Caco-2 (cell line): ENCODE measurements around the gene PNKD. TPM values are rescaled to one million over a fixed set of nuclear protein-coding genes. Genes with fewer than 3 reads are reported as not detected.

ENCODE experiments used
- BruUV-seq: library from RNA; stranded (reverse); fragments of 400-500 nt; replicated peaks from 2 replicates; lab custom pipeline; 2021; lab: Mats Ljungman, UMichigan
- CTCF ChIA-PET: fragments of 300-600 bp; sonication (Branson Sonifier 250); formaldehyde crosslinking; loops from one replicate; lab custom pipeline; 2022; ENCODE audit warnings: antibody characterized with exemption; lab: Charles Lee
- POLR2A ChIA-PET: fragments of 300-600 bp; sonication (Branson Sonifier 250); formaldehyde crosslinking; loops from one replicate; lab custom pipeline; 2022; ENCODE audit warnings: antibody characterized with exemption; lab: Charles Lee
- DNase-seq, 2 experiments: peaks; one replicate each; pipeline versions ENCODE4 v3.0.0 to v3.0.0-alpha.2; 2020 to 2022
- H3K27me3 ChIP-seq: replicated peaks from 2 replicates; pipeline ENCODE4 v1.6.0; 2011; ENCODE audit warnings: low read length; ENCODE audit not compliant: control insufficient read depth, insufficient read depth
- H3K36me3 ChIP-seq: 2 replicates; pipeline ENCODE4 v1.5.1; 2011; ENCODE audit warnings: low read length; ENCODE audit not compliant: control insufficient read depth, insufficient read depth
- H3K4me1 ChIP-seq: fragments of 250-450 bp; sonication (Bioruptor Pico); 2 replicates; pipeline ENCODE4 v1.5.1; 2020; ENCODE audit warnings: mild to moderate bottlenecking
- H3K4me3 ChIP-seq: 2 replicates; pipeline ENCODE4 v1.5.1; 2011; ENCODE audit warnings: low read depth, mild to moderate bottlenecking, control low read depth, low read length
- H3K9me3 ChIP-seq: fragments of 250-450 bp; sonication (Bioruptor Pico); 2 replicates; pipeline ENCODE4 v1.5.1; 2020; ENCODE audit warnings: mild to moderate bottlenecking, moderate library complexity
- H3K27ac Mint-ChIP-seq: one replicate; pipeline ENCODE4 v1.8.0; 2022; ENCODE audit warnings: mixed read lengths; ENCODE audit not compliant: unreplicated experiment
- H3K27me3 Mint-ChIP-seq: one replicate; pipeline ENCODE4 v1.8.0; 2022; ENCODE audit warnings: mixed read lengths; ENCODE audit not compliant: insufficient read depth, unreplicated experiment
- H3K36me3 Mint-ChIP-seq: one replicate; pipeline ENCODE4 v1.8.0; 2022; ENCODE audit warnings: mild to moderate bottlenecking, mixed read lengths; ENCODE audit not compliant: insufficient read depth, unreplicated experiment
- H3K4me1 Mint-ChIP-seq: one replicate; pipeline ENCODE4 v1.8.0; 2022; ENCODE audit warnings: low read depth, mixed read lengths; ENCODE audit not compliant: unreplicated experiment
- H3K4me3 Mint-ChIP-seq: one replicate; pipeline ENCODE4 v1.8.0; 2022; ENCODE audit warnings: mild to moderate bottlenecking, moderate library complexity, mixed read lengths; ENCODE audit not compliant: unreplicated experiment
- H3K9me3 Mint-ChIP-seq: one replicate; pipeline ENCODE4 v1.8.0; 2022; ENCODE audit warnings: mixed read lengths; ENCODE audit not compliant: unreplicated experiment
- CTCF ChIP-seq, 2 experiments: fragments of 200-600 bp in 1 of 2; IDR thresholded peaks; 1 replicate in 1 of 2; 2 replicates in 1 of 2; pipeline versions ENCODE4 v1.5.1 to v1.8.0; 2011 to 2022; ENCODE audit warnings: antibody characterized with exemption in 1 of 2, control low read depth in 1 of 2, inconsistent platforms in 1 of 2, low read depth in 1 of 2, low read length in 1 of 2, mild to moderate bottlenecking in 1 of 2, moderate library complexity in 1 of 2; ENCODE audit not compliant: insufficient read depth in 1 of 2, severe bottlenecking in 1 of 2, unreplicated experiment in 1 of 2
- intact Hi-C: fragments of 100-400 bp; cut with micrococcal nuclease; formaldehyde crosslinking; loops from one replicate; pipeline ENCODE4 v1.10.0; 2022; ENCODE audit not compliant: unreplicated experiment
- total RNA-seq: library from RNA; stranded (reverse); gene quantifications from 2 replicates; pipeline ENCODE4 v1.2.3, GENCODE V29; 2022

Gene PNKD
- total RNA-seq, 1 experiment from 2014 or later = 39.2 TPM

GRCh38 chr2:218284106-218284811 is 13.9 kb downstream of the PNKD start:
- Mint-ChIP-seq H3K36me3 (peaks cover 84% of the 10 kb centered on the region), H3K4me1 (peaks cover 48% of the 10 kb centered on the region), H3K27ac (peak overlapping the region; percentile 64), H3K27me3 (no peaks in the 10 kb centered on the region), H3K4me3 (no peak overlapping the region), H3K9me3 (no peaks in the 10 kb centered on the region)
- peaks cover 72% of the 10 kb centered on the region for H3K4me1 ChIP-seq
- no peak for DNase-seq
- BruUV-seq = no TSS peak
- peaks cover 5% of the 10 kb centered on the region for H3K36me3 ChIP-seq
- H3K27me3 ChIP-seq = no peaks in the 10 kb centered on the region
- intact Hi-C loops = no loop called here
- H3K9me3 ChIP-seq = no peaks in the 10 kb centered on the region
- H3K4me3 ChIP-seq = no peak overlapping the region
- POLR2A ChIA-PET = interaction anchor here (1.2 kb wide), 1 partner anchor 9 kb away, joined by 12 read pairs; no protein-coding TSS in a partner anchor
- no peak for TF ChIP-seq CTCF (IDR thresholded peaks at IDR 0.05; ENCODE audit: insufficient read depth in 1 of 2, low read depth in 1 of 2, low read length in 1 of 2, severe bottlenecking in 1 of 2, unreplicated experiment in 1 of 2)
- CTCF ChIA-PET = interaction anchor here (0.9 kb wide), 1 partner anchor 9 kb away, joined by 4 read pairs; no protein-coding TSS in a partner anchor

DNA sequence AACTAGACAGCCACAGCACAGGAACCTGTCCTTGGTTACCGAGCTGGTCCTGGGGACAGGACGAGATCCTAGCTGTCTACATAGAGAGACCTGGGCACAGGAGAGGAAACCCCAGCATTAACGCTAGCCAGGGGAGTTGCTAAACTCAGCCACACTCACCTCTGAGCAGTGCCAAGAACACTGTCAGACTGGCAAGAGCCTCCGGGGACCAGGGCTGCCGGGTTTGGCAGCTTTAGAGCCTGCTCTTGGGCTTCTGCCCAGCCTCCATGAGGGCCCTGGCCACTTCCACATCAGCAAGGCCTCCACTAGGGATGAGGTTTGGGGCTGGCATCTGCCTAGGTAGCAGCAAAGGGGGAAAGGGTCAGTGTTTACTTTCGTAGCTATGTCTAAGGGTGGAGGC is 15.3 kb downstream of the PNKD start:
- Mint-ChIP-seq H3K36me3 (peaks cover 74% of the 10 kb centered on the region), H3K4me3 (peak overlapping the region; percentile 11), H3K9me3 (no peaks in the 10 kb centered on the region), H3K4me1 (peaks cover 58% of the 10 kb centered on the region), H3K27ac (peak overlapping the region; percentile 97), H3K27me3 (no peaks in the 10 kb centered on the region)
- ChIA-PET POLR2A (interaction anchor here (1.3 kb wide), 1 partner anchor 8 kb away, joined by 6 read pairs; no protein-coding TSS in a partner anchor), CTCF (interaction anchor here (11.4 kb wide), 1 partner anchor 13 kb away, joined by 121 read pairs; the partner anchor contains the start of genes AAMP and PNKD)
- Histone ChIP-seq H3K36me3 (peaks cover 1% of the 10 kb centered on the region; the same call in 1 of the 2 replicates), H3K9me3 (no peaks in the 10 kb centered on the region), H3K4me1 (peaks cover 86% of the 10 kb centered on the region), H3K4me3 (no peak overlapping the region), H3K27me3 (no peaks in the 10 kb centered on the region)
- intact Hi-C loops = no loop called here
- TF ChIP-seq CTCF (IDR thresholded peaks at IDR 0.05; ENCODE audit: insufficient read depth in 1 of 2, low read depth in 1 of 2, low read length in 1 of 2, severe bottlenecking in 1 of 2, unreplicated experiment in 1 of 2) = no peak
- DNase-seq = no peak
- no TSS peak for BruUV-seq

- Mint-ChIP-seq H3K9me3 (no peaks in the 10 kb centered on the region), H3K4me3 (peak overlapping the region; percentile 68), H3K27ac (peak overlapping the region; percentile 97), H3K36me3 (peaks cover 65% of the 10 kb centered on the region), H3K4me1 (peaks cover 59% of the 10 kb centered on the region), H3K27me3 (no peaks in the 10 kb centered on the region)
- no peak for TF ChIP-seq CTCF (IDR thresholded peaks at IDR 0.05; ENCODE audit: insufficient read depth in 1 of 2, low read depth in 1 of 2, low read length in 1 of 2, severe bottlenecking in 1 of 2, unreplicated experiment in 1 of 2)
- CTCF ChIA-PET = interaction anchor here (1.0 to 11.4 kb wide), 5 partner anchors 9 to 109 kb away, joined by 3 to 121 read pairs (median 8); partner anchors contain the start of genes AAMP and PNKD
- Histone ChIP-seq H3K4me3 (no peak overlapping the region), H3K36me3 (peaks cover 1% of the 10 kb centered on the region; the same call in 1 of the 2 replicates), H3K4me1 (peaks cover 93% of the 10 kb centered on the region), H3K9me3 (no peaks in the 10 kb centered on the region), H3K27me3 (no peaks in the 10 kb centered on the region)
- DNase-seq = peak; percentile 91 to 95
- no TSS peak for BruUV-seq
- POLR2A ChIA-PET = interaction anchor here (0.7 to 1.4 kb wide), 9 partner anchors 7 to 111 kb away, joined by 3 to 20 read pairs (median 6); partner anchors contain the start of genes AAMP, ARPC2 and PNKD
- intact Hi-C loops = loop anchor here (1.0 kb wide), 1 partner anchor 15 kb away; no protein-coding TSS in a partner anchor
These were observed 16.5 kb downstream of the PNKD start for GRCh38 chr2:218286570-218287459.
